Measurements from ENCODE around the gene ADORA3. TPM values are rescaled to one million over a fixed set of nuclear protein-coding genes. Genes with fewer than 3 reads are reported as not detected.

The ADORA3 gene
- total RNA-seq, 4 donors from 2014 or later = 11.5 to 51.3 (median 23.3) TPM

- no peak for TF ChIP-seq CTCF (IDR thresholded peaks at IDR 0.05; ENCODE audit: low read depth)
Measured at GRCh38 chr1:111490220-111490619, 13.2 kb downstream of the ADORA3 start.

GRCh38 chr1:111489604-111490003 is 13.8 kb downstream of the ADORA3 start:
- no peak for TF ChIP-seq CTCF (IDR thresholded peaks at IDR 0.05; ENCODE audit: low read depth)

- no peak for TF ChIP-seq CTCF (IDR thresholded peaks at IDR 0.05; ENCODE audit: low read depth)
Measured at GRCh38 chr1:111488669-111489068, 14.8 kb downstream of the ADORA3 start.

GRCh38 chr1:111487133-111487532 is 16.3 kb downstream of the ADORA3 start:
- TF ChIP-seq CTCF (IDR thresholded peaks at IDR 0.05; ENCODE audit: low read depth) = no peak

GRCh38 chr1:111486431-111486830 is 17.0 kb downstream of the ADORA3 start:
- no peak for TF ChIP-seq CTCF (IDR thresholded peaks at IDR 0.05; ENCODE audit: low read depth)

GRCh38 chr1:111484391-111485026 is 18.9 kb downstream of the ADORA3 start:
- no peak for TF ChIP-seq CTCF (IDR thresholded peaks at IDR 0.05; ENCODE audit: low read depth)

- TF ChIP-seq CTCF (IDR thresholded peaks at IDR 0.05; ENCODE audit: low read depth) = no peak
Measured at GRCh38 chr1:111483876-111484275, 19.6 kb downstream of the ADORA3 start.

Measured in subcutaneous adipose tissue (tissue), 4 donors.